HG03378 (cell line): Measurements from ENCODE around the gene PRUNE2.

Experiments
- ATAC-seq: cut with Tn5 transposase; IDR thresholded peaks from one replicate; pipeline ENCODE4 v1.9.1; 2021; ENCODE audit warnings: mild to moderate bottlenecking, moderate library complexity; ENCODE audit not compliant: unreplicated experiment

PRUNE2 gene

GRCh38 chr9:76904661-76905457 lies 1.1 kb downstream of the PRUNE2 start:
- ATAC-seq = no peak

GRCh38 chr9:76902395-76902794 lies 3.5 kb downstream of the PRUNE2 start:
- no peak for ATAC-seq

- ATAC-seq = no peak
Measured at GRCh38 chr9:76901801-76902200, 4.1 kb downstream of the PRUNE2 start.

GRCh38 chr9:76900884-76901440 lies 5.0 kb downstream of the PRUNE2 start:
- no peak for ATAC-seq

GRCh38 chr9:76898786-76899185 lies 7.1 kb downstream of the PRUNE2 start:
- no peak for ATAC-seq

- ATAC-seq = no peak
Measured at GRCh38 chr9:76897804-76898525, 7.9 kb downstream of the PRUNE2 start.

GRCh38 chr9:76896035-76896434 lies 9.9 kb downstream of the PRUNE2 start:
- no peak for ATAC-seq

GRCh38 chr9:76895186-76895585 lies 10.7 kb downstream of the PRUNE2 start:
- ATAC-seq = peak; percentile 58

- no peak for ATAC-seq
Measured at GRCh38 chr9:76894198-76894597, 11.7 kb downstream of the PRUNE2 start.

- no peak for ATAC-seq
Measured at GRCh38 chr9:76893395-76893932, 12.4 kb downstream of the PRUNE2 start.

- ATAC-seq = no peak
Measured at GRCh38 chr9:76891874-76892273, 14.0 kb downstream of the PRUNE2 start.

- no peak for ATAC-seq
Measured at GRCh38 chr9:76891279-76891678, 14.6 kb downstream of the PRUNE2 start.

- ATAC-seq = no peak
Measured at GRCh38 chr9:76887951-76888350, 18.0 kb downstream of the PRUNE2 start.

- no peak for ATAC-seq
Measured at GRCh38 chr9:76887003-76887821, 18.7 kb downstream of the PRUNE2 start.

- no peak for ATAC-seq
Measured at GRCh38 chr9:76886318-76886717, 19.6 kb downstream of the PRUNE2 start.

- ATAC-seq = no peak
Measured at GRCh38 chr9:76884823-76885222, 21.1 kb downstream of the PRUNE2 start.

GRCh38 chr9:76883341-76883855 lies 22.5 kb downstream of the PRUNE2 start:
- ATAC-seq = no peak

GRCh38 chr9:76882686-76883085 lies 23.2 kb downstream of the PRUNE2 start:
- ATAC-seq = peak; percentile 77

- no peak for ATAC-seq
Measured at GRCh38 chr9:76880210-76880609, 25.7 kb downstream of the PRUNE2 start.

- no peak for ATAC-seq
Measured at GRCh38 chr9:76878933-76879332, 27.0 kb downstream of the PRUNE2 start.

GRCh38 chr9:76877961-76878360 lies 28.0 kb downstream of the PRUNE2 start:
- no peak for ATAC-seq
